Activated T-cell treated with anti-CD3 and anti-CD28 coated beads, Interleukin-2, amount 50 U/mL, for 4 hours (primary cell): ENCODE measurements around the gene UMOD. TPM values are rescaled to one million over a fixed set of nuclear protein-coding genes. Genes with fewer than 3 reads are reported as not detected.

Experiments
- total RNA-seq, 3 donors: library from RNA; stranded (reverse); gene quantifications; one replicate each; pipeline ENCODE4 v1.2.1, GENCODE V29; 2021

The UMOD gene
- total RNA-seq, 3 donors from 2014 or later = not detected

Other genes starting within 250 kb of the UMOD start
- gene GP2, start 25.2 kb downstream of the UMOD start, total RNA-seq = 1 to 10 TPM; 4.2 to 7.8 (median 6.6) TPM
- not detected for gene PDILT, start 52.0 kb upstream of the UMOD start, total RNA-seq
- gene ACSM5, start 56.8 kb upstream of the UMOD start, total RNA-seq = not detected
- gene ACSM2A, start 98.8 kb upstream of the UMOD start, total RNA-seq = under 1 TPM in 2 of 3 donors, not detected in 1; 0.14 to 0.24 TPM
- gene ACSM2B, start 223.7 kb upstream of the UMOD start, total RNA-seq = under 1 TPM in 1 of 3 donors, not detected in 2; 0.22 TPM